ENCODE data around the gene CD164.

DNA sequence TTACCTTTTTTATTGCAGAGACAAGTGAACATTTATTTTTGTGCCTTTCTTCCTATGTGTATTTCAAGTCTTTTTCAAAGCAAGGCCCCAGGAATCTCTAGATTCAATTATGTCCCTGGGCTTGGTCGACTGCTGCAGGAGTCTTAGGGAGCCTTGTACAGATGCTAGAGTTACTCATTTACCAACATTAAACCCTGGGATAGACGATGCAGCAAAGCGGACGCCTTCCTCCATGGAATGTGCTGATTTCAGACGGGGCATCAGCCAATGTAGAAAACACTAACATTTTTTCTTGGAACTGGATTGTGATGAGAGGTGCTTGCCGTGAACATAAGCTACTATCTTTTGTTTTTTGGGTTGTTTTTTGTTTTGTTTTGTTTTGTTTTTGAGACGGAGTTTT is 55.9 kb downstream of the CD164 start:
- TF ChIP-seq POLR2AphosphoS5 (IDR thresholded peaks at IDR 0.05) (no peak), POLR2A (IDR thresholded peaks at IDR 0.05) (no peak), EP300 (IDR thresholded peaks at IDR 0.05) (no peak)
- TF ChIP-seq, protein P1, sequence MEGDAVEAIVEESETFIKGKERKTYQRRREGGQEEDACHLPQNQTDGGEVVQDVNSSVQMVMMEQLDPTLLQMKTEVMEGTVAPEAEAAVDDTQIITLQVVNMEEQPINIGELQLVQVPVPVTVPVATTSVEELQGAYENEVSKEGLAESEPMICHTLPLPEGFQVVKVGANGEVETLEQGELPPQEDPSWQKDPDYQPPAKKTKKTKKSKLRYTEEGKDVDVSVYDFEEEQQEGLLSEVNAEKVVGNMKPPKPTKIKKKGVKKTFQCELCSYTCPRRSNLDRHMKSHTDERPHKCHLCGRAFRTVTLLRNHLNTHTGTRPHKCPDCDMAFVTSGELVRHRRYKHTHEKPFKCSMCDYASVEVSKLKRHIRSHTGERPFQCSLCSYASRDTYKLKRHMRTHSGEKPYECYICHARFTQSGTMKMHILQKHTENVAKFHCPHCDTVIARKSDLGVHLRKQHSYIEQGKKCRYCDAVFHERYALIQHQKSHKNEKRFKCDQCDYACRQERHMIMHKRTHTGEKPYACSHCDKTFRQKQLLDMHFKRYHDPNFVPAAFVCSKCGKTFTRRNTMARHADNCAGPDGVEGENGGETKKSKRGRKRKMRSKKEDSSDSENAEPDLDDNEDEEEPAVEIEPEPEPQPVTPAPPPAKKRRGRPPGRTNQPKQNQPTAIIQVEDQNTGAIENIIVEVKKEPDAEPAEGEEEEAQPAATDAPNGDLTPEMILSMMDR (IDR thresholded peaks at IDR 0.05): no peak

Measured in sigmoid colon (tissue), 4 donors.